IMR-90 (cell line): ENCODE data around the gene HNMT.
A peak's percentile ranks its signal among the peaks of the same experiment; 100 is the strongest.

Experiments
- BHLHE40 ChIP-seq: fragments of 150-350 bp; IDR thresholded peaks from 2 replicates; pipeline ENCODE4 v1.6.1; 2016; ENCODE audit warnings: mild to moderate bottlenecking, low read depth, low read length
- CEBPB ChIP-seq: IDR thresholded peaks from 2 replicates; pipeline ENCODE4 v1.6.1; 2012; ENCODE audit warnings: low read depth, low read length, improper control_type of control experiment
- MAFK ChIP-seq: IDR thresholded peaks from 2 replicates; pipeline ENCODE4 v1.6.1; 2012; ENCODE audit warnings: low read depth, low read length, improper control_type of control experiment
- MAZ ChIP-seq: IDR thresholded peaks from 2 replicates; pipeline ENCODE4 v1.6.1; 2012; ENCODE audit warnings: low read depth, mild to moderate bottlenecking, low read length, improper control_type of control experiment, moderate library complexity, borderline replicate concordance
- MXI1 ChIP-seq: IDR thresholded peaks from 2 replicates; pipeline ENCODE4 v1.6.1; 2012; ENCODE audit warnings: low read depth, mild to moderate bottlenecking, low read length, moderate library complexity, borderline replicate concordance
- POLR2A ChIP-seq: IDR thresholded peaks from 2 replicates; pipeline ENCODE4 v1.6.1; 2012; ENCODE audit warnings: mild to moderate bottlenecking, low read depth, low read length
- RAD21 ChIP-seq: IDR thresholded peaks from 2 replicates; pipeline ENCODE4 v1.6.1; 2012; ENCODE audit warnings: low read length, improper control_type of control experiment
- RFX5 ChIP-seq: IDR thresholded peaks from 2 replicates; pipeline ENCODE4 v1.8.0; 2012; ENCODE audit warnings: low read depth, mild to moderate bottlenecking, low read length, moderate library complexity
- SMC3 ChIP-seq: fragments of 150-350 bp; IDR thresholded peaks from 2 replicates; pipeline ENCODE4 v1.6.1; 2016; ENCODE audit warnings: low read depth, mild to moderate bottlenecking, antibody characterized with exemption, low read length, moderate library complexity
- TF ChIP-seq, protein P1 (sequence below): conservative IDR thresholded peaks from 2 replicates; pipeline ENCODE4 v1.5.1; 2012; ENCODE audit warnings: mild to moderate bottlenecking, low read depth, low read length, improper control_type of control experiment
- TF ChIP-seq, protein P2 (sequence below): fragments of 150-350 bp; IDR thresholded peaks from 2 replicates; pipeline ENCODE4 v1.6.1; 2017; ENCODE audit warnings: mild to moderate bottlenecking, antibody characterized with exemption, low read length, low read depth
- TF ChIP-seq, protein P3 (sequence below): fragments of 150-350 bp; IDR thresholded peaks from 2 replicates; pipeline ENCODE4 v1.6.1; 2016; ENCODE audit warnings: low read depth, mild to moderate bottlenecking, low read length, moderate library complexity, borderline replicate concordance

DNA sequence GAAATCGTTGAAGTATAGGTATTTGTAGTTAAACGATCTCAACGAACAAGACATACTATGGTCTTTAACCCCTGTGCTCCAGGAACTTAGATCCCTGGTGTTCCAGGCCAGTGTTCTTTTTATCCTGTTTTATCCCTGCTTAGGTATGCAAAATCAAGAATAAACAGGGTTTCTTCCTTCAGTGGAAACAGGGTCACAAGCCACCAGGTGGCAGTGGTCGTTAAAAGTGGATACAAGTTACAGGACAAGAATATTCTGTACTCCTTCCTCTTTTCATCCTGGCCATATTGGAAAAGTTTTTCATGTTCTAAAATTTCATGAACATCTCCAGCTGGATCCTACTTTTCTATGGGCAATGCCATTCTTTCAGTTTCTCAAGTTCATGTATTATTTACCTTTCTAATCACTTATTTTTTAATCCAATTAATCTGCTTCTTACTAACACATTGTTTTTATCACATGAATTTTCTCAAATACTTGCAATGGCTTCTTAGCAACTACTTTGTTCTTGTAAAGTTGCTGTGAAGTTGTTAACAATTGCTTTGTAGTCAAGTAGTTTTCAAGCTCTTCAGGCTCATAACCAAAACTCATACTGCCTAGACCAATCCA lies 16.4 kb upstream of the HNMT start:
- TF ChIP-seq RAD21 (peak; percentile 79), SMC3 (peak; percentile 91), BHLHE40 (no peak), POLR2A (no peak), CEBPB (no peak), MAZ (no peak), RFX5 (no peak), MXI1 (no peak), MAFK (no peak)
- TF ChIP-seq, protein P1, sequence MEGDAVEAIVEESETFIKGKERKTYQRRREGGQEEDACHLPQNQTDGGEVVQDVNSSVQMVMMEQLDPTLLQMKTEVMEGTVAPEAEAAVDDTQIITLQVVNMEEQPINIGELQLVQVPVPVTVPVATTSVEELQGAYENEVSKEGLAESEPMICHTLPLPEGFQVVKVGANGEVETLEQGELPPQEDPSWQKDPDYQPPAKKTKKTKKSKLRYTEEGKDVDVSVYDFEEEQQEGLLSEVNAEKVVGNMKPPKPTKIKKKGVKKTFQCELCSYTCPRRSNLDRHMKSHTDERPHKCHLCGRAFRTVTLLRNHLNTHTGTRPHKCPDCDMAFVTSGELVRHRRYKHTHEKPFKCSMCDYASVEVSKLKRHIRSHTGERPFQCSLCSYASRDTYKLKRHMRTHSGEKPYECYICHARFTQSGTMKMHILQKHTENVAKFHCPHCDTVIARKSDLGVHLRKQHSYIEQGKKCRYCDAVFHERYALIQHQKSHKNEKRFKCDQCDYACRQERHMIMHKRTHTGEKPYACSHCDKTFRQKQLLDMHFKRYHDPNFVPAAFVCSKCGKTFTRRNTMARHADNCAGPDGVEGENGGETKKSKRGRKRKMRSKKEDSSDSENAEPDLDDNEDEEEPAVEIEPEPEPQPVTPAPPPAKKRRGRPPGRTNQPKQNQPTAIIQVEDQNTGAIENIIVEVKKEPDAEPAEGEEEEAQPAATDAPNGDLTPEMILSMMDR: peak; percentile 75
- TF ChIP-seq, protein P2, sequence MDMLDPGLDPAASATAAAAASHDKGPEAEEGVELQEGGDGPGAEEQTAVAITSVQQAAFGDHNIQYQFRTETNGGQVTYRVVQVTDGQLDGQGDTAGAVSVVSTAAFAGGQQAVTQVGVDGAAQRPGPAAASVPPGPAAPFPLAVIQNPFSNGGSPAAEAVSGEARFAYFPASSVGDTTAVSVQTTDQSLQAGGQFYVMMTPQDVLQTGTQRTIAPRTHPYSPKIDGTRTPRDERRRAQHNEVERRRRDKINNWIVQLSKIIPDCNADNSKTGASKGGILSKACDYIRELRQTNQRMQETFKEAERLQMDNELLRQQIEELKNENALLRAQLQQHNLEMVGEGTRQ: no peak
- TF ChIP-seq, protein P3, sequence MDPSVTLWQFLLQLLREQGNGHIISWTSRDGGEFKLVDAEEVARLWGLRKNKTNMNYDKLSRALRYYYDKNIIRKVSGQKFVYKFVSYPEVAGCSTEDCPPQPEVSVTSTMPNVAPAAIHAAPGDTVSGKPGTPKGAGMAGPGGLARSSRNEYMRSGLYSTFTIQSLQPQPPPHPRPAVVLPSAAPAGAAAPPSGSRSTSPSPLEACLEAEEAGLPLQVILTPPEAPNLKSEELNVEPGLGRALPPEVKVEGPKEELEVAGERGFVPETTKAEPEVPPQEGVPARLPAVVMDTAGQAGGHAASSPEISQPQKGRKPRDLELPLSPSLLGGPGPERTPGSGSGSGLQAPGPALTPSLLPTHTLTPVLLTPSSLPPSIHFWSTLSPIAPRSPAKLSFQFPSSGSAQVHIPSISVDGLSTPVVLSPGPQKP: no peak
